ENCODE results near the gene WNT5A.
"Not testable (repeated sequence)": the region's sequence is repeated elsewhere in the genome, so short reads cannot be mapped to it uniquely, and the experiment has no call there.

The WNT5A gene

DNA sequence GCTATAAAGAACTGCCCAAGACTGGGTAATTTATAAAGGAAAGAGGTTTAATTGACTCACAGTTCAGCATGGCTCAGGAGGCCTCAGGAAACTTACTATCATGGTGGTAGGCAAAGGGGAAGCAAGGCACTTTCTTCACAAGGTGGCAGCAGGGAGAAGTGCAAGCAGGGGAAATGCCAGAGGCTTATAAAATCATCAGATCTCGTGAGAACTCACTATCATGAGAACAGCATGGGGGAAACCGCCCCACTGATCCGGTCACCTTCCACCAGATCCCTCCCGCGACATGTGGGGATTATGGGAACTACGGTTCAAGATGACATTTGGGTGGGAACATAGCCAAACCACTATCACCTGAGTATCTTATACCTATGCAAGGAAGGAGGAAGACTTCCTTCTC is 18.0 kb upstream of the WNT5A start:
- DNase-seq, result not testable (repeated sequence)

GRCh38 chr3:55501905-55502304 is 14.8 kb upstream of the WNT5A start:
- no peak for DNase-seq

- no peak for DNase-seq
Observed at GRCh38 chr3:55500555-55501330, 13.6 kb upstream of the WNT5A start.

GRCh38 chr3:55498520-55498919 is 11.4 kb upstream of the WNT5A start:
- DNase-seq, result no peak

GRCh38 chr3:55497250-55497649 is 10.1 kb upstream of the WNT5A start:
- DNase-seq, result no peak

DNA sequence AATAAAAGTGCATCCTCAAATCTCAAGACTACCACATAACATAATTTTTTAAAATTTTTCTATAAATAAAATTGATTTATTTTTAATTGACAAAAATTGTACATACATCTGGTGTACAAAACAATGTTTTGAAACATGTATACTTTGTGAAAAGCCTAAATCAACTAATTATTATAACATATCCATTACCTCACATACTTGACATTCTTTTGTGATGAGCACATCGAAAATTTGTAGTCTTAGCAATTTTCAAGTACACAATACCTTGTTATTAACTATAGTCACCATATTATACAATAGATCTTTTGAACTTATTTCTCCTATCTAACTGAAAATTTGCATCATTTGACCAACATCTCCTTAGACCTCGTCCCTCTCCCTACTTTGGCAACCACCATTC is 7.9 kb upstream of the WNT5A start:
- DNase-seq, result no peak

DNA sequence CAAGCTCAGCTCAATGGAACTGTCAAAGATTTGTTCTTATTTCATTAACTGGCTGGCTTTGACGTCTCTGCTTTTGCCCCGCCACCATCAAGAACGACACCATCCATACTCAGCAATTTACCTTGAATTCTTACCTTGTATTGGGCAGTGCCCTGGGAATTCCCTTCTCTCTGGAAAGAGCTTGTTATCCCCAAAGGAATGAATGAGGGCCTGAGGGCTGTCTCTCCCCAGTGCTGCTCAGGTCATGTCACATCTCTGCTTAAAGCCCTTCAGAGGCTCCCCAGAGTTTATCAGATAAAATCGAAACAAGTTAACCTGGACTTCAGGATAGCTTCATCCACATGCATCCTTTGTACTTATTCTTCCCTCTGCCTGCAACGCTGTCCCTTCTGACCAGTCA is 5.9 kb upstream of the WNT5A start:
- DNase-seq, result no peak

DNA sequence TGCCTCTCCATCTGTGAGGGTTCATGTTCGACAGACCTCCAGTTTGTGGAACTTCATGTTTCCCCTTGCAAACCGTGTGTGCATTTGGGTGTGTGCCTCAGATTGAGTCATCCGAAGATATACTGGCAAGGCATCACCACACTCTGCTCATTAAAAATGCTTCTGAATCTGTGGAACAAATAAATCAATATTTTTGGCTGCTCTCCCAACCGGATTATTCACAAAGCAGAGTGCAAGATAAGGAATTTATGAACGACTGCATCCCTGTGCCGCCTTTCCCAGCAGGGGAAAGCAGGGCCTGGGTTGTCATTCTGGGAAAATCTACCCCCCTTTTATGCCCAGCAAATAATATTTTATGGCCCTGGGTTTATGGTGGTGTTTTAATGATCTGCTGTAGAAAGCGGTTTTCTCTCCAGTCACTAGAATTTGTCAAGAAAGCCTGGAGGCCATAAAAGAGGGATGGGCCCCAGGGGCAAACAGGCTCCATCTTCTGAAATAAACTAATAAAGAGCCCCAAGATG is 4.2 kb upstream of the WNT5A start:
- DNase-seq, result no peak

DNA sequence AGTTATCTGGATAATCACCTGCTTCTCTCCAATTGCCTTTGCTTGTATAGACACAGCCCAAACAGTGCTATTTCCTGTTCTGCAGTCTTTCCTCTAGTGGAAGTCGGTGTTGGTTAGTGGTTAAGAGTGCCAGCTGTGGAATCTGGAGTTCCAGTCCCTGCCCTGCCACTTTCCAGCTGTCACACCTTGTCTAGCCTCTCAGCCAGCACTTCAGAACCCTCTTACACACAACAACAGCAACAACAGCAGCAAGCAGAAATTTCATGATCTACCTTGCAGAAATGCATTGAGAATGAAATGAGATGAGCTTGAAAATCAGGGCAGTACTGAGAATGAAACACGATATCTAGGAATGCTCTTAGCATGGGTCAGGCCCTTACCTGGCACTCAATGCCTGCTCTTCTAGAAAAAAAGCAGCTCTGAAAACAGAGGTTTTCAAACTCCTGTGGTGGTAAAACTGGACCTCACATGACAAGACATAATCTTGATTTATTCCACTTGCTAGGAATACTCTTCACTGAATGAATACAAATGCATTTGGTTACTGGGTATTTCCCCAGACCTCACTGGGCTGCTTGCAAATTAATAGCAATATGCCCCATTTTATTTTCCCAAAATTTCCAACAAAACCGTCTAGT is 3.3 kb upstream of the WNT5A start:
- no peak for DNase-seq

DNA sequence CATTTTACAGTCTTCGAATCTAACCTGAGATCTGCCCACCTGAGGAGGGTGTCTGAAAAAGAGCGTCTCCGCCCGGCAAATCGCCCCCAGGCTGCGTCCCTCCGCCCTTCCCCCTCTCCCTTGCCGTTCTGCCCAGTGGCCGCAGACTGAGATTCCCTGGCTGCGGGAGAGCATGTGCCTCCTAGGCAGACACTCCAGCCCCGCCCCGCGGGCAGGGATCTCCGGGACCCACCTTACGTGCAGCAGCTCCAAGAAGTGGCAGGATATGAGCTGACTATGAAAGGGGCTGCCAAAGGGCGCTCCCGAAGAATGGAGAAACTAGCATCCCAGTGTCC is 2.7 kb upstream of the WNT5A start:
- DNase-seq, result no peak

GRCh38 chr3:55488398-55489055 is 1.4 kb upstream of the WNT5A start:
- DNase-seq, result no peak

DNA sequence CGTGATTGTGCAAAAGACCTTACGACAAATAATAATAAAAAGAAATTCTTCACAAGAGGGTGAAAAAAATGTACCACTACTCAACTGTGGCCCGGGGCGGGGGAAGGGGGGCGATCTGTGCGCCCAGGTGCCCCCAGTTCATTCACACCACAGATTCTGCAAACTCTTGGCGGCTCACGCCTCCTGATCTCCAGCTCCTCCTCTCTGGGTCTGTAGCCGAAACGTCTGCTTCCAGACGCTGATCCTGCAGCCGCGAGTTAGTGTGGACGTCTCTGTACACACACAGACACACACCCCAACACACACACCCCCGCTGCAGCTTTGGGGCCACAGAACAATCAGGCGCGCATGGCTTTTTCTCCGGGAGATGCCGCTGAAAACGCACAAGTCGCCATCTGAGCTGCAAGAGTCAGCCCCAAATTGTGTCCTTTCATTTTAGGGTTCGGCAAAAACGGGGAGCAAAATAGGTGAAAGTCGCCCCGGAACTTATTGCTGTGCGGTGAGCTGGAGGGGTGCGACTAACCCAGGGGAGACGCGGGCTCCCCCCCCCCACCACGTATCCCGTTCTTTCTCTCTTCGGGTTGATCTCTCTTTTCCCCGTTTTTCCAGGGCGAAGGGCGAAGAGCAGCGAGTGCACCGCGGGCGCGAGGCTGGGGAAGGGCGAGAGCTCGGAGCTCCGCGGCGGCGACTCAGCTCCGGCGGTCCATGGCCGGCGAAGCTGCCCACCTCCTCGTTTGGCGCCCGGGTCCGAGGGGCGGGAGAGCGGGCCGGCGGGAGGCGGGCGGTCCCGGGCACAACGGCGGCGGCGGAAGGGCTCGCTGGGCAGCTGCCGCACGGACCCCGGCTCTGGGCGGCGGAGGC is 505 bp upstream of the WNT5A start:
- no peak for DNase-seq

DNA sequence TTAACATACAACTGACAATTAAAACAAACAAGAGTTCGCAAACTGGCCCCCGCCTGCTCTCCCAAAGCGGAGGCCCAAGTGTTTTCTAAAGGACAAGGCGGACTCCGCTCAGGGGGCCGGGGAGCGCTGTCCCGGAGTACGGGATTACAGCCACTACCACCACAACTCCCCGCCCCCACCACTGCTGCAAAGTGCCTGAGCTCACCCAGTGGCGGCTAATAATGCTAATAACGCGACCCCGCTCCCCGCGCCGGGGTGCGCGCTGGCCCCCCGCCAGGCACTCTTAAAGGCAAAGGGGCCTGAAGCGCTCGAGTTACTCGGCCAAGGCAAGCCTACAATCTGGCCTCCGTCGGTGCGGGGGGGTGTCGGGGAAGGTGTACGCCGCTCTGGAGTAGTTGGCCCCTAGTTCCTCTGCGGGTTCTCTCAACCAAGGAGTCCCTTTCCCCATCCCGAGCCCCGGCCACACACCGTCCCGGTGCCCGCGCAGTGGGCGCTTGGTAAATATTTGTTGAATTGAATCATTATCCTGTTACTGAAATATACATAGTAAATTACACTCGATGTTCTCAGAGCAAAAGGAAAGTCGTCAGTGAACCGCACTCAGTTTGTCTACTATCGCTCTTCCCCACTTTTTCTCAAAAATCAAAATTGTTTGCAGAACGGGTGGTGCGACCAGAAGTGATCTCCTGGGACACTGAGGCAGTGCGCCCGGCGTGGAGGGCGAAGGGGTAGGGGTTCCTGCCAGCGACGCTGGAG is 827 bp downstream of the WNT5A start:
- DNase-seq, result no peak

GRCh38 chr3:55484801-55485791 is 2.0 kb downstream of the WNT5A start:
- DNase-seq, result peak; percentile 70

- no peak for DNase-seq
Observed at GRCh38 chr3:55484191-55484689, 2.9 kb downstream of the WNT5A start.

DNA sequence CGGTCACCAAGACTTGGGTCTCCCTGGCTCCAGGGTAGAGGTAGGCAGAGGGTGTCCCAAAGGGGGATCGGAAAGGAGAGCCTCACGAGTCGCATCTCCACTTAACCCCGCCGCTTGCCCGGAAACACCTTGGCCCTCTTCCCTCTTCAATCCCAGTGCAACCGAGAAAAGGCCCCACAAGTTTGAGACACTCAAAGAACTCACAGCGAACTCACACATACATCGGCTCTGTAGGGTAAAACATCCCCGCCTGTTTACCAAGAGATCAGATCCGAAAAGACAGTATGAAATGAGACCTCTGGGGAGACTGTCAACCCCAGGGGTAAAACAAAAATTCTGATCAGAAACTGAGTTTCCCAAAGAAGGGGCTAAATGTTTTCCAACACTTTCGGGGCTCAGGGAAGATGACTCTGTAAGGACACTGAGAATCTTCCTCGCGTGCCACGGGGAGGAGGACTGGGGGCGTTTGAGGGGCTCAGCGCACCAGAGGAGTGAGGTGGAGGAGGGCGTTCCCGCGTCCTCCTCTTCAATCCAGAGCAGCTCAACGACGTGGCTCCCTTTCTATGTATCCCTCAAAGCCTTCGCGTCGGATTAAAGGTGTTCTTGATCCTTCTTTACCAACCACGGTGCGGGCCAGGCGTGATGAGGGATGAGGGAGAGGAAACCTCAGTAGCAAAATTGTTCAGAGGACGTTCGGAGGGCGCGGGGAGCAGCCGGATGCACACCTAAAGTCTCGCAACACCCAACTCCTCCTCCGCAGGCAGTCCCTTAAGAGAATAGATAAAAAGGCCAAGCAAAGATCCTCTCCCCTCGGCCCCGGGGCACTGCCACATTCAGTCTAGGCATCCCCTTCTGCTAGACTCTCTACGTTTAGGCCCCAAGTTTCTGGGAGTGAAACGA is 3.7 kb downstream of the WNT5A start:
- DNase-seq, result no peak

- DNase-seq, result no peak
Observed at GRCh38 chr3:55482496-55483195, 4.5 kb downstream of the WNT5A start.

- no peak for DNase-seq
Observed at GRCh38 chr3:55481744-55482495, 5.2 kb downstream of the WNT5A start.
